Psoas muscle (tissue), 8 donors: ENCODE data around the gene MYO1D. TPM values are rescaled to one million over a fixed set of nuclear protein-coding genes. Genes with fewer than 3 reads are reported as not detected.
A peak's percentile ranks its signal among the peaks of the same experiment; 100 is the strongest.

Source experiments
- ATAC-seq, 4 donors: fragments of 200-7000 bp; cut with Tn5 transposase; one replicate each; pipeline ENCODE4 v1.9.1; 2020; ENCODE audit warnings: moderate library complexity in 3 of 4, mild to moderate bottlenecking in 2 of 4
- DNase-seq, 2 donors: peaks; one replicate each; pipeline ENCODE4 v3.0.0-alpha.2; 2020
- H3K27ac ChIP-seq: fragments of 200-600 bp; one replicate; pipeline ENCODE4 v1.8.0; 2022
- H3K27me3 ChIP-seq, 3 donors: fragments of 200-600 bp in 1 of 3; one replicate each; pipeline versions ENCODE4 v1.6.1 to v1.8.0; 2013 to 2022; ENCODE audit warnings: low read length in 2 of 3, mild to moderate bottlenecking in 2 of 3, moderate library complexity in 1 of 3; ENCODE audit not compliant: insufficient read depth in 3 of 3
- H3K36me3 ChIP-seq, 2 donors: fragments of 200-600 bp in 1 of 2; one replicate each; pipeline versions ENCODE4 v1.6.1 to v1.8.0; 2013 to 2022; ENCODE audit warnings: low read depth in 1 of 2, mild to moderate bottlenecking in 1 of 2, moderate library complexity in 1 of 2; ENCODE audit not compliant: insufficient read depth in 1 of 2
- H3K4me1 ChIP-seq: fragments of 200-600 bp; one replicate; pipeline ENCODE4 v1.8.0; 2022
- H3K4me3 ChIP-seq: fragments of 200-600 bp; one replicate; pipeline ENCODE4 v1.8.0; 2022; ENCODE audit warnings: mild to moderate bottlenecking
- H3K9me3 ChIP-seq: fragments of 200-600 bp; one replicate; pipeline ENCODE4 v1.8.0; 2022
- WGBS, 3 donors: extraction: QIAGEN DNeasy Blood & Tissue Kit; methylation state at CpG; one replicate each; pipeline versions ENCODE4 v1.1.6 to v1.1.7; 2013; 5-methylcytosine and 5-hydroxymethylcytosine counted together
- intact Hi-C, 2 donors: fragments of 100-400 bp; cut with DNase I; formaldehyde crosslinking; loops; one replicate each; pipeline versions ENCODE4 v1.11.0 to v1.14.2; 2022
- polyA plus RNA-seq, 3 donors: library from polyadenylated mRNA; stranded (reverse); fragments of 200-250 nt; gene quantifications; one replicate each; pipeline ENCODE4 v1.2.3, GENCODE V29; 2013
- total RNA-seq, 4 donors: library from RNA; stranded (reverse); fragmentation: NEBNext Ultra II Directional in 2 of 4; extraction: Animal tissue kit (Norgen Biotek cat#: 25700) in 2 of 4; gene quantifications; one replicate each; pipeline versions ENCODE4 v1.2.1 to v1.2.4, GENCODE V29; 2021 to 2023
- TF ChIP-seq, protein P1 (sequence below): fragments of 200-600 bp; IDR thresholded peaks from one replicate; pipeline ENCODE4 v1.8.0; 2022; ENCODE audit warnings: antibody characterized with exemption
- donor health status: healthy with polysubstance abuse.
- donor health status: DM: no; HTN: no; CAD: no; lungs with moderate emphysema.
- donor health status: Bipolar disorder and iron deficiency.
- donor health status: healthy.
- donor health status: DM: yes; HTN: yes; CAD: no.
- donor health status: DM: no; HTN: no; CAD: no.
- donor health status: DM: no; HTN: no; CAD: no.
- donor health status: DM: yes; HTN: yes; CAD: no.

The MYO1D gene
- total and polyA plus RNA-seq, 7 donors, result 1.8 to 5.9 (median 4.1) TPM

- H3K36me3 ChIP-seq, result no peaks in the 10 kb centered on the region
- ATAC-seq, result peak; percentile 73 to 90 (median 88)
- intact Hi-C loops, result loop anchor here in 1 of 2 donors (2.0 to 5.0 kb wide), 2 partner anchors 112 to 146 kb away; no protein-coding TSS in a partner anchor
Measured at GRCh38 chr17:32609085-32609484, 267.8 kb downstream of the MYO1D start.

GRCh38 chr17:32608267-32608666, 268.7 kb downstream of the MYO1D start:
- no peaks in the 10 kb centered on the region for H3K4me1 ChIP-seq
- no peak overlapping the region for H3K27ac ChIP-seq
- ATAC-seq (no peak), DNase-seq (no peak)
- no peaks in the 10 kb centered on the region for H3K27me3 ChIP-seq
- no peaks in the 10 kb centered on the region for H3K9me3 ChIP-seq
- TF ChIP-seq, protein P1, sequence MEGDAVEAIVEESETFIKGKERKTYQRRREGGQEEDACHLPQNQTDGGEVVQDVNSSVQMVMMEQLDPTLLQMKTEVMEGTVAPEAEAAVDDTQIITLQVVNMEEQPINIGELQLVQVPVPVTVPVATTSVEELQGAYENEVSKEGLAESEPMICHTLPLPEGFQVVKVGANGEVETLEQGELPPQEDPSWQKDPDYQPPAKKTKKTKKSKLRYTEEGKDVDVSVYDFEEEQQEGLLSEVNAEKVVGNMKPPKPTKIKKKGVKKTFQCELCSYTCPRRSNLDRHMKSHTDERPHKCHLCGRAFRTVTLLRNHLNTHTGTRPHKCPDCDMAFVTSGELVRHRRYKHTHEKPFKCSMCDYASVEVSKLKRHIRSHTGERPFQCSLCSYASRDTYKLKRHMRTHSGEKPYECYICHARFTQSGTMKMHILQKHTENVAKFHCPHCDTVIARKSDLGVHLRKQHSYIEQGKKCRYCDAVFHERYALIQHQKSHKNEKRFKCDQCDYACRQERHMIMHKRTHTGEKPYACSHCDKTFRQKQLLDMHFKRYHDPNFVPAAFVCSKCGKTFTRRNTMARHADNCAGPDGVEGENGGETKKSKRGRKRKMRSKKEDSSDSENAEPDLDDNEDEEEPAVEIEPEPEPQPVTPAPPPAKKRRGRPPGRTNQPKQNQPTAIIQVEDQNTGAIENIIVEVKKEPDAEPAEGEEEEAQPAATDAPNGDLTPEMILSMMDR, result no peak
- H3K4me3 ChIP-seq, result no peak overlapping the region
- intact Hi-C loops, result loop anchor here in 1 of 2 donors (2.0 to 5.0 kb wide), 2 partner anchors 111 to 145 kb away; no protein-coding TSS in a partner anchor
- H3K36me3 ChIP-seq, result no peaks in the 10 kb centered on the region

More at GRCh38 chr17:32609085-32609484, 267.8 kb downstream of the MYO1D start:
- 58 to 69% (median 67%) methylated on average over 7 of the region's 7 CpGs for WGBS, 3 donors
- peak; percentile 56 to 75 for DNase-seq
- Histone ChIP-seq H3K4me1 (no peaks in the 10 kb centered on the region), H3K27ac (no peak overlapping the region), H3K27me3 (no peaks in the 10 kb centered on the region), H3K9me3 (no peaks in the 10 kb centered on the region), H3K4me3 (no peak overlapping the region)
- TF ChIP-seq, protein P1, result peak; percentile 45

- no peaks in the 10 kb centered on the region for H3K36me3 ChIP-seq
- DNase-seq (no peak), ATAC-seq (no peak)
- no peaks in the 10 kb centered on the region for H3K27me3 ChIP-seq
- H3K4me1 ChIP-seq, result no peaks in the 10 kb centered on the region
- intact Hi-C loops, result loop anchor here in 1 of 2 donors (5.0 kb wide), 1 partner anchor 108 kb away; no protein-coding TSS in a partner anchor
- H3K9me3 ChIP-seq, result no peaks in the 10 kb centered on the region
- WGBS, 3 donors, result 64 to 69% (median 67%) methylated on average over 4 of the region's 4 CpGs
- H3K27ac ChIP-seq, result no peak overlapping the region
- H3K4me3 ChIP-seq, result no peak overlapping the region
- TF ChIP-seq, protein P1, result no peak
Measured at GRCh38 chr17:32604966-32605365, 272.0 kb downstream of the MYO1D start.

DNA sequence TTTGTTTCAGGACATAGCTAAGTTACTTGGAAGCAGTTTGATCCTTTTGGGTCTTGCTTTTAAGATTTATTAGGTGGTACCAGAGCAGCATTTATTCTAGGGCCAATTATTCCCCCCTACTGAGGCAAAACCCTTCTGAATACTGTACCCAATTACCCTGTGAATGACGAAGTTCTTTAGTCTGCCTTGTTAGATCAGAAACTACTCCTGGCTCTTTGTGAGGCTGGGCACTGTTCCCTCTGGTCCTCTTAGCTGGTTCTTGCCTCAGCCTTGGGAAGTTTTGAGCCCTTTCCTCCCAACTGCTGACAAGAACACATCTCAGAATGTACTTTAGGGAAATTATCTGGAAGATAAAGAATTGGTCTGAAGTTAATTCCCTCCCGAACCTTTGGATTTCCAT, 274.5 kb downstream of the MYO1D start:
- 74 to 85% (median 75%) methylated on average over 2 of the region's 2 CpGs for WGBS, 3 donors
- ATAC-seq (no peak), DNase-seq (no peak)
- no peaks in the 10 kb centered on the region for H3K9me3 ChIP-seq
- no peaks in the 10 kb centered on the region for H3K27me3 ChIP-seq
- TF ChIP-seq, protein P1, result no peak
- H3K36me3 ChIP-seq, result no peaks in the 10 kb centered on the region
- no peaks in the 10 kb centered on the region for H3K4me1 ChIP-seq
- intact Hi-C loops, result no loop called here
- no peak overlapping the region for H3K27ac ChIP-seq
- H3K4me3 ChIP-seq, result no peak overlapping the region

- H3K4me1 ChIP-seq, result no peaks in the 10 kb centered on the region
- DNase-seq (no peak), ATAC-seq (no peak)
- H3K4me3 ChIP-seq, result no peak overlapping the region
- TF ChIP-seq, protein P1, result no peak
- intact Hi-C loops, result no loop called here
- H3K36me3 ChIP-seq, result no peaks in the 10 kb centered on the region
- H3K27me3 ChIP-seq, result no peaks in the 10 kb centered on the region
- no peak overlapping the region for H3K27ac ChIP-seq
- WGBS, 3 donors, result 61 to 72% (median 61%) methylated on average over 2 of the region's 2 CpGs
- H3K9me3 ChIP-seq, result no peaks in the 10 kb centered on the region
Measured at GRCh38 chr17:32601866-32602265, 275.1 kb downstream of the MYO1D start.
